Amygdala (tissue), 56 donors: ENCODE results near the gene TRIM10.
"Not testable (repeated sequence)": the region's sequence is repeated elsewhere in the genome, so short reads cannot be mapped to it uniquely, and the experiment has no call there.

Experiments used
- DNase-seq, 56 donors: peaks; one replicate each; lab custom pipeline; 2025; lab: John Stamatoyannopoulos, UW

The TRIM10 gene

GRCh38 chr6:30175765-30176164 is 14.8 kb upstream of the TRIM10 start:
- DNase-seq: no peak

- DNase-seq: no peak
Observed at GRCh38 chr6:30172681-30173080, 11.7 kb upstream of the TRIM10 start.

GRCh38 chr6:30171677-30172471 is 10.9 kb upstream of the TRIM10 start:
- no peak for DNase-seq

- DNase-seq: peak in 1 of 56 donors; percentile 2
Observed at GRCh38 chr6:30169658-30170614, 8.9 kb upstream of the TRIM10 start.

- no peak for DNase-seq
Observed at GRCh38 chr6:30168741-30169140, 7.7 kb upstream of the TRIM10 start.

- no peak for DNase-seq
Observed at GRCh38 chr6:30167101-30167500, 6.1 kb upstream of the TRIM10 start.

GRCh38 chr6:30165238-30165637 is 4.2 kb upstream of the TRIM10 start:
- not testable (repeated sequence) for DNase-seq

GRCh38 chr6:30164714-30165113 is 3.7 kb upstream of the TRIM10 start:
- no peak for DNase-seq

GRCh38 chr6:30163918-30164654 is 3.1 kb upstream of the TRIM10 start:
- no peak for DNase-seq

GRCh38 chr6:30163090-30163917 is 2.3 kb upstream of the TRIM10 start, which contains the start of gene TRIM15:
TSS of gene TRIM15 (plus strand) at chr6:30163546. CDS start at chr6:30163685, 139 bp downstream.
- DNase-seq: no peak

- DNase-seq: no peak
Observed at GRCh38 chr6:30162265-30163089, 1.5 kb upstream of the TRIM10 start.

- DNase-seq: no peak
Observed at GRCh38 chr6:30160008-30160784, 815 bp downstream of the TRIM10 start.

GRCh38 chr6:30158475-30159040 is 2.5 kb downstream of the TRIM10 start:
- DNase-seq: peak in 12 of 56 donors; percentile 2 to 37 (median 8)

GRCh38 chr6:30157999-30158398 is 3.0 kb downstream of the TRIM10 start:
- no peak for DNase-seq

- no peak for DNase-seq
Observed at GRCh38 chr6:30157581-30157980, 3.4 kb downstream of the TRIM10 start.

GRCh38 chr6:30156774-30157173 is 4.2 kb downstream of the TRIM10 start:
- DNase-seq: no peak

- no peak for DNase-seq
Observed at GRCh38 chr6:30156262-30156599, 4.8 kb downstream of the TRIM10 start.
